T-helper 2 cell treated with Interferon-gamma antibody and Interleukin-4, amounts not matched to agents 5 μg/mL and 100 μg/mL, for 36 hours (primary cell): Measurements from ENCODE around the gene CGB2.
"Not testable (repeated sequence)": the region's sequence is repeated elsewhere in the genome, so short reads cannot be mapped to it uniquely, and the experiment has no call there.

ENCODE experiments used
- DNase-seq: peaks from one replicate; pipeline ENCODE4 v3.0.0; 2021; ENCODE audit warnings: low spot score
- H3K27ac Mint-ChIP-seq: one replicate; pipeline ENCODE4 v1.8.0; 2021; ENCODE audit warnings: mild to moderate bottlenecking, mixed read lengths
- H3K27me3 Mint-ChIP-seq: one replicate; pipeline ENCODE4 v1.8.0; 2021; ENCODE audit warnings: low read depth, mixed read lengths
- H3K36me3 Mint-ChIP-seq: one replicate; pipeline ENCODE4 v1.8.0; 2021; ENCODE audit warnings: low read depth, mixed read lengths
- H3K4me1 Mint-ChIP-seq: one replicate; pipeline ENCODE4 v1.8.0; 2021; ENCODE audit warnings: low read depth, mixed read lengths
- H3K4me3 Mint-ChIP-seq: one replicate; pipeline ENCODE4 v1.8.0; 2022; ENCODE audit warnings: mild to moderate bottlenecking, moderate library complexity, mixed read lengths
- H3K9me3 Mint-ChIP-seq: one replicate; pipeline ENCODE4 v1.8.0; 2021; ENCODE audit warnings: mixed read lengths

The CGB2 gene

DNA sequence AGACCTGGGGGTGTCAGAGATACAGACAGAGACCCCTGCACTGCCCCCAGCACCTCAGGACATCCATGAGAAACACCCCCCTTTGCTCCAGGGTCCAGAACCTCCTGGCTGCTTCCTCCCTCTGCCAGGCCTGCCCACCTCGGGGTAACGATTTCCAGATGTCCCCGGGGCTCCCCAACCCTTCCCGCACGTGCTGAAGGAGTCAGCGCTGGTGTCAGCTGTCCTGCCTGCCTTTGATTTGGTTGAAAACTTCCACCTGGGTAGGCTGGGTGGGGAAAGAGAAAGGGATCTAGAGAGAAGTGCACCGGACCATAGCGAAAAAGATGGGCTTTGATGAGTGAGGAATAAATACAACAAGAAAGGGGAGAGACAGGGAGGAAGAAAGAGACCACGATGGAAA is 27.4 kb downstream of the CGB2 start:
- no peak overlapping the region for H3K4me3 Mint-ChIP-seq
- peaks cover 16% of the 10 kb centered on the region for H3K4me1 Mint-ChIP-seq
- peaks cover 68% of the 10 kb centered on the region for H3K27me3 Mint-ChIP-seq
- no peak overlapping the region for H3K27ac Mint-ChIP-seq
- no peak for DNase-seq
- H3K9me3 Mint-ChIP-seq, result no peaks in the 10 kb centered on the region
- H3K36me3 Mint-ChIP-seq, result no peaks in the 10 kb centered on the region

- no peak for DNase-seq
- no peak overlapping the region for H3K4me3 Mint-ChIP-seq
- no peaks in the 10 kb centered on the region for H3K9me3 Mint-ChIP-seq
These were observed 29.3 kb downstream of the CGB2 start for GRCh38 chr19:49061000-49061399.

DNA sequence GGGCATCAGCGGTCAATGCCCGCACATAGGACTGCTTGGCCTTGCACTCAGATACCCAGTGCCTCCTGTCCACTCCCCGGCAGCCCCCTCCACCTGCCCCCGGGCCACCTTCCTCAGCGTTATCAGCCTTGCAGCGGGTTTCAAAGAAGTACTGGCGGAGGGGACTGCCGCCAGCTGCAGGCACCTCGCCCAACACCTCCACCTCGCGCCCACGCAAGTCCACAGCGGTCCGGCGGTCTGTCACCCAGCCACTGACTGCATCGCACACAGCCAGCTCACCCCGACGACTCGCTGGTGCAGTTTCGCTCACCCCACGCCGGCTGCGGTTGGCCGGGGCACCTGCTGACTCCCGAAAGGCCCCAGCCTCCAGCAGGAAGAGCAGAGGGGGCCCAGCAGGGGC is 29.8 kb downstream of the CGB2 start:
- Mint-ChIP-seq H3K4me1 (peaks cover 13% of the 10 kb centered on the region), H3K4me3 (no peak overlapping the region), H3K9me3 (no peaks in the 10 kb centered on the region), H3K27me3 (peaks cover 76% of the 10 kb centered on the region), H3K27ac (no peak overlapping the region), H3K36me3 (no peaks in the 10 kb centered on the region)
- DNase-seq, result no peak

More at GRCh38 chr19:49061000-49061399, 29.3 kb downstream of the CGB2 start:
- Mint-ChIP-seq H3K27ac (no peak overlapping the region), H3K4me1 (peaks cover 14% of the 10 kb centered on the region), H3K27me3 (peaks cover 75% of the 10 kb centered on the region), H3K36me3 (no peaks in the 10 kb centered on the region)

GRCh38 chr19:49064029-49064629 is 32.4 kb downstream of the CGB2 start:
- no peaks in the 10 kb centered on the region for H3K4me1 Mint-ChIP-seq
- no peak overlapping the region for H3K4me3 Mint-ChIP-seq
- H3K27ac Mint-ChIP-seq, result no peak overlapping the region
- H3K36me3 Mint-ChIP-seq, result no peaks in the 10 kb centered on the region
- H3K9me3 Mint-ChIP-seq, result no peaks in the 10 kb centered on the region
- peaks cover 69% of the 10 kb centered on the region for H3K27me3 Mint-ChIP-seq
- DNase-seq, result no peak

- no peak within 1 kb of the TSS for H3K4me3 Mint-ChIP-seq
- no peak within 1 kb of the TSS for H3K27ac Mint-ChIP-seq
- no peaks in the 10 kb centered on the region for H3K4me1 Mint-ChIP-seq
- DNase-seq, result no peak
- H3K27me3 Mint-ChIP-seq, result peaks cover 68% of the 10 kb centered on the region
- no peaks in the 10 kb centered on the region for H3K36me3 Mint-ChIP-seq
- H3K9me3 Mint-ChIP-seq, result no peaks in the 10 kb centered on the region
These were observed 33.3 kb downstream of the CGB2 start, which contains the start of gene NTF4 for GRCh38 chr19:49064768-49065611. Gene NTF4, minus strand, starts transcription at chr19:49064818. Its CDS starts 2,821 bp downstream, at chr19:49061997.

- DNase-seq, result no peak
- Mint-ChIP-seq H3K36me3 (no peaks in the 10 kb centered on the region), H3K4me1 (no peaks in the 10 kb centered on the region), H3K27me3 (peaks cover 68% of the 10 kb centered on the region), H3K4me3 (no peak overlapping the region), H3K27ac (no peak overlapping the region), H3K9me3 (no peaks in the 10 kb centered on the region)
These were observed 34.3 kb downstream of the CGB2 start for GRCh38 chr19:49065905-49066512.

DNA sequence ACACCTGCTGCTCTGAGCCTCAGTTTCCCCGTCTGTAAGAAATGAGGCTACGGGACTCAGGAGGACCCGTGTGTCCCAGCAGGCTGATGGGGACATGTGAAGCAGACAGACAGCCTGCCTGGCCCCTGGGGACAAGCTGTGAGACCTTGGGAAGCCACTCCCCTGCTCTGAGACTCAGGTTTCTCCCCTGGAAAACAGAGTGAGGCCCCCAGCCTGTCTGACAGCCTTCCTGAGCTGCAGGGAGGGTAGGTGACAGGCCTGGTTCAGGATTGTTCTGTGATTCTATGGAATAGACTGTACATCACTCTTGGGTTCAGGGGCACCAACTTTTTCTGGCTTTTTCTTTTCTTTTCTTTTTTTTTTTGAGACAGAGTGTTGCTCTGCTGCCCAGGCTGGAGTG is 35.9 kb downstream of the CGB2 start:
- Mint-ChIP-seq H3K27me3 (peaks cover 68% of the 10 kb centered on the region), H3K4me1 (no peaks in the 10 kb centered on the region), H3K36me3 (no peaks in the 10 kb centered on the region), H3K9me3 (no peaks in the 10 kb centered on the region), H3K4me3 (no peak overlapping the region), H3K27ac (no peak overlapping the region)
- no peak for DNase-seq

DNA sequence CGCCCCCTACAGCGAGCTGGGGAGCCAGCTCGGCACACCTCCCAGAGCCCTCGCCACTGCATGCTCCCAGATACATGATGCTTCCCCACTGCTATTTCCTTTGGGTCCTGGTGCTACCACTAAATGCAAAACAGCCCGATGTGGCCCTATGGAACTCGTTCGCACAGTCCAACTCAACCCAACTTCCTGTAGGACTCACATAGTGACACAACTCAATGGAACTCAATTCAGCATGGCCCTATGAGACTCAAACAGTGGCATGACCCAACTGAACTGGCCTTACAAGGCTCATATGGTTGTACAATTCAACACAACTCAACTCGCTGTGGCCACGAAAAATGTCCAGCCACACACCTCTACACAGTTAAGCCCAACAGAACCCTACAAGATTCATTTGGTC is 37.3 kb downstream of the CGB2 start:
- H3K27ac Mint-ChIP-seq, result no peak overlapping the region
- peaks cover 73% of the 10 kb centered on the region for H3K27me3 Mint-ChIP-seq
- no peaks in the 10 kb centered on the region for H3K4me1 Mint-ChIP-seq
- H3K36me3 Mint-ChIP-seq, result no peaks in the 10 kb centered on the region
- no peak overlapping the region for H3K4me3 Mint-ChIP-seq
- DNase-seq, result no peak
- no peaks in the 10 kb centered on the region for H3K9me3 Mint-ChIP-seq

DNA sequence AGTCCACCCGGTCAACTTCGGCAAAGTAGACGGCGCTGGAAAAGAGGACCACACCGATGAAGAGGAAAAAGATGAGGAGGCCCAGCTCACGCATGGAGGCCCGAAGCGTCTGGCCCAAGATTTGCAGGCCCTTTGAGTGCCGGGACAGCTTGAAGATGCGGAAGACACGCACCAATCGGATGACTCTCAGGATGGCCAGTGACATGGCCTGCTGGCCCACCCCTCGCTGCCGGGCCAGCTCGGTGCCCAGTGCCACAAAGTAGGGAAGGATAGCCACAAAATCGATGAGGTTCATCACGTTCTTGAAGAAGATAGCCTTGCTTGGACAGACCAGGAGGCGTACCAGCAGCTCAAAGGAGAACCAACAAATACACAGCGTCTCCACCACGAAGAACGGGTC is 38.7 kb downstream of the CGB2 start:
- Mint-ChIP-seq H3K27ac (no peak overlapping the region), H3K4me3 (no peak overlapping the region), H3K4me1 (no peaks in the 10 kb centered on the region)

DNA sequence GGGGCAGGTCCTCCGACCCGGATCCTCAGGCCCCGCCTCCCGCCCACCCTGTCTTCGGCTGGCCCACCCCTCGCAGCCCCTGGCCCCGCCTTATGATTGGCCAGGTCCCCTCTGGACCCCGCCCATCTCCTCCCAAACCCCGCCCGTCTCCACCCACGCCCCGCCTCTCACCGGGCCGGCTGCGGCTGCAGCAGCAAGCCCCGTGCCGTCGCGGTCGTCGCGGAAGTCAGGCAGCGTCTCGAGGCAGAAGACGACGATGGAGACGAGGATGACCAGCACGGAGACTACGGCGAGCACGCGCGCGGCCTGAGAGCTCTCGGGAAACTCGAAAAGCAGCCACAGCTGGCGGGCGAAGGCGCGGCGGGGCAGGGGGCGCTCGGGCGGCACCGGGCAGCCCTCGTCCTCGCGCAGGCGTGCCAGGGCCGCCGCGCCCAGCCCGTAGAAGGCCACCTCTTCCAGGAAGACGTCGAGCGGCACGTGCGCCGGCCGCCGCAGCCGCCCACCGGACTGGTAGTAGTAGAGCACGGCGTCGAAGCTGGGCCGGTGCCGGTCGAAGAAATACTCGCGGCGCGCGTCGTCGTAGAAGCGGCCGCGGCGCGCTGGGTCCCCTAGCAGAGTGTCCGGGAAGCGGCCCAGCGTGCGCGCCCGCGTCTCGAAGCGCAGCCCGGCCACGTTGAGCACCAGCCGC is 40.3 kb downstream of the CGB2 start:
- no peak for DNase-seq
- no peak overlapping the region for H3K27ac Mint-ChIP-seq
- H3K4me1 Mint-ChIP-seq, result no peaks in the 10 kb centered on the region
- H3K9me3 Mint-ChIP-seq, result no peaks in the 10 kb centered on the region
- H3K27me3 Mint-ChIP-seq, result peaks cover 54% of the 10 kb centered on the region
- no peaks in the 10 kb centered on the region for H3K36me3 Mint-ChIP-seq
- H3K4me3 Mint-ChIP-seq, result no peak overlapping the region

More for the DNA sequence above, 38.7 kb downstream of the CGB2 start:
- peaks cover 69% of the 10 kb centered on the region for H3K27me3 Mint-ChIP-seq
- no peaks in the 10 kb centered on the region for H3K36me3 Mint-ChIP-seq
- no peak for DNase-seq
- H3K9me3 Mint-ChIP-seq, result no peaks in the 10 kb centered on the region

GRCh38 chr19:49073514-49074378 is 42.1 kb downstream of the CGB2 start:
- H3K9me3 Mint-ChIP-seq, result no peaks in the 10 kb centered on the region
- H3K36me3 Mint-ChIP-seq, result no peaks in the 10 kb centered on the region
- peaks cover 44% of the 10 kb centered on the region for H3K27me3 Mint-ChIP-seq
- DNase-seq, result no peak
- no peaks in the 10 kb centered on the region for H3K4me1 Mint-ChIP-seq
- no peak overlapping the region for H3K4me3 Mint-ChIP-seq
- no peak overlapping the region for H3K27ac Mint-ChIP-seq

- not testable (repeated sequence) for H3K4me1 Mint-ChIP-seq, H3K27ac Mint-ChIP-seq, H3K4me3 Mint-ChIP-seq, H3K36me3 Mint-ChIP-seq, H3K9me3 Mint-ChIP-seq
- peak; percentile 15 for DNase-seq
- H3K27me3 Mint-ChIP-seq, result peaks cover 35% of the 10 kb centered on the region
These were observed 43.2 kb downstream of the CGB2 start for GRCh38 chr19:49074869-49075268.

DNA sequence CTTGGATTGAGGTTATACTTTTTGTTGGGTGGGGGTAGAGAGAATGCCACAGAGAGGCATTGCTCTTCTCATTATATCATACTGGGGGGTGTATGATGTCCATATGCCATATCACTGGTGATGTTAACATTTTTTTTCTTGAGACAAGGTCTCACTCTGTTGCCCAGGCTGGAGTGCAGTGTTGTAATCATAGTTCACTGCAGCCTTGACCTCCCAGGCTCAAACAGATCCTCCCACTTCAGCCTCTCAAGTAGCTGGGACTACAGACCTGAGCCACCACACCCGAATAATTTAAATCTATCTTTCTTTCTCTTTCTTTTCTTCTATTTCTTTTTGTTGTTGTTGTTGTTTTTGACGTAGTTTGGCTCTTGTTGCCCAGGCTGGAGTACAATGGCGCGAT is 48.7 kb downstream of the CGB2 start:
- no peak for DNase-seq
- H3K27ac Mint-ChIP-seq, result no peak overlapping the region
- H3K4me1 Mint-ChIP-seq, result peaks cover 3% of the 10 kb centered on the region
- no peaks in the 10 kb centered on the region for H3K36me3 Mint-ChIP-seq
- H3K27me3 Mint-ChIP-seq, result peaks cover 2% of the 10 kb centered on the region
- no peaks in the 10 kb centered on the region for H3K9me3 Mint-ChIP-seq
- H3K4me3 Mint-ChIP-seq, result no peak overlapping the region
